Stimulated activated CD8-positive, alpha-beta memory T cell treated with anti-CD3 and anti-CD28 coated beads, Interleukin-4, amount 100 ng/mL, for 1 hour (primary cell): Measurements from ENCODE around the gene RIMS4.
A peak's percentile ranks its signal among the peaks of the same experiment; 100 is the strongest.
"Not testable (repeated sequence)": the region's sequence is repeated elsewhere in the genome, so short reads cannot be mapped to it uniquely, and the experiment has no call there.

Experiments
- DNase-seq, 2 donors: peaks; one replicate each; pipeline ENCODE4 v3.0.0-alpha.2; 2020; ENCODE audit warnings: low read depth in 2 of 2, low spot score in 1 of 2

The RIMS4 gene

GRCh38 chr20:44765701-44766347 lies 44.5 kb downstream of the RIMS4 start:
- no peak for DNase-seq

GRCh38 chr20:44765091-44765490 lies 45.3 kb downstream of the RIMS4 start:
- DNase-seq = no peak

DNA sequence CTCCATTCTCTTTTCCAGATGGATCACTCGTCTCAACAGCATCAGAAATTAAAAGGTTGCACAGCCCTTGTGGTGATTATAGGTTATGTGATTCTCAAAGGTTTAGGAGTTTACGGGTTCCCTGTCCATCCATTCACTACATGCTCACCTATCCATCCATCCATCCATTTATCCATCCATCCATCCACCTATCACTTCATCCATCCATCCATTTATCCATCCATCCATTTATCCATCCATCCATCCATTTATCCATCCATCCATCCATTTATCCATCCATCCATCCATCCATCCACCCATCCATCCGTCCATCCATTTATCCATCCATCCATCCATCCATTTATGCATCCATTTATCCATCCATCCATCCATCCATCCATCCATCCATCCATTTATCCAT lies 46.5 kb downstream of the RIMS4 start:
- DNase-seq = not testable (repeated sequence)

- DNase-seq = no peak
These were observed 47.7 kb downstream of the RIMS4 start for GRCh38 chr20:44762466-44763140.

DNA sequence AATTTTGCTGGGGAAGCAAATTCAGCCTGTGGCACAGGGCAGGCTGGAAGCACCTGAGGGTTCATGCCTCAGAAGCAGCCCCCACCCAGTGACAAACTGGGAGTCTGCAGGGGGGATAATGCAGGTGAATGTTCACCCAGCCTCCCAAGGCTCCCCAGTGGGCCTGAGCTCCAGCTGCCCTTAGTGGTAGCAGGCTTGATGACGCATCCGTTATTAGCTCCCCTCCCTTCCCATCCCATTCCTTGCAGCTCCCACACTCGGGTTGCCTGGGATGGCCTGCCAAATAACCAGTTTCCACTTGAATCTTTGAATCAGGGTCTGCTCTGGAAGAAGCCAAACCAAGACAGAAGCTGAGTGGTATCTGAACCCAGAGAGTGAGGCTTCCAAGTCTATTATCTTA lies 48.9 kb downstream of the RIMS4 start:
- no peak for DNase-seq

DNA sequence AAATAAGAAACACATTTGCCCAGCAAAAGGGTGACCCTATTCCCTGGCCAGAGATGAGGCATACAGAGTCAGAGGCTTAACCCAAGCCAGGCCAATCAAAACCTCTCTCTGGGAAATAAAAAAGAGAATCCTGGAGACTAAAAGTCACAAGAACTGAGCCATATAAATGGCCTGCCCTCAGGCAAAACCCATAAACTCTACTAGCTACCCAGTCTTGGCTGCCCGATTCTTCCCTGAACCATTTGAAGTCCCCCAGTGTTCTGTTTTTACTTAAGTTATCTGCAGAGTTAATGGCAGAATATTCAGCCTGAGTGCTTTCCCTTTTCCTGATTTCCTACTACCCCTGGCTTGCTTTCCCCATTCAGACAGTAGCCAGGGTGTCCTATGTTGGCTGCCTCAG lies 50.8 kb downstream of the RIMS4 start:
- no peak for DNase-seq

- DNase-seq = no peak
These were observed 51.9 kb downstream of the RIMS4 start for GRCh38 chr20:44758247-44759101.

DNA sequence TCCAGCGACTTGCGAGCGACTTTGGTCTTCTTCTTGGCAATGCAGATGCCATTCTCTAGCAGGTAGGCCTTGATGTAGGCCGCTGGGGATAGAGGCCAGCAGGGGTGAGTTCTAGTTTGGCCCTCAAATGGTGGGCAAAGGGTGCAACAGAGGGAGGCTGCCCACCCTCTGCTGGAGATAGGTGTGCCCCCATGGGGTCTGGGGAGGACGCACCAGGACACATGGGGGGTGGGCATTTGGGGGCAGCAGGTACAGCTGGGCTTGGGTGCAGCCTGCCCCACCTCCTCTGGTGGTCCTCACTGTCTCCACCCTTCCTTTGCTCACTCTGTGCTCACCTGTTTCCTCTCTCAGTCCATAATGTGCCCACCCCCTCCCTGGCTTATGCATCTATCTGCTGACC lies 53.4 kb downstream of the RIMS4 start:
- DNase-seq = no peak

DNA sequence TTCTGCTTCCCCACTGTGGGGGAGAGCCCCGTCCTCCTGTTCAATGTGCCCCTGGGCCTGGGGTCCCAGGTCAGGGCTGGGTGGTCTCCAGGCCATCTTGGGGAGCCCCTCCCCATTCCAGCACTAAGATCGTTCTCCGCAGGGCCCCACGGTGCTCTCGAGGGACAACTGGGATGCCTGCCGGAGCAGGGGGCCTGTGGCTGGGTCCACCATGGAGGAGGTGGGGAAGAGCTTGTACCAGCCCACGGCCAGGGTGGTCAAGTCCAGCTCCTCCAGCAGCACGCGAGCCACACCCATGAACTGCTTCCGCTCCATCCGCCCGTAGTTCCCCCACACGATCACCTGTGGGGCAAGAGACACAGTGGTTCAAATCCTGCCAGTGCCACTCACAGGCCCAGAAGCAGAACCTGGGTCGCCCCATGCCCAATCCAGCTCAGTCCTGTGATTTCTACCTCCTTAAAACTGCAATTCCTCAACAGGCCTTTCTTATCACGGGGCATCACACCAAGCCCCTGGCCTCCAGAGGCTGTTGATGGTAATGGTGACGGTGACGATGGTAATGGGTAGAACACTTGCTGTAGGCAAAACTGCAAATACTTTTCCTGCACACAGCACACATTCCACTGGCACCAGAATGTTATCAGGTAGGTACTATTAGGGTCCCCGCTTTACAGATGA lies 54.2 kb downstream of the RIMS4 start:
- DNase-seq = no peak

GRCh38 chr20:44754554-44754953 lies 55.8 kb downstream of the RIMS4 start:
- DNase-seq = no peak

DNA sequence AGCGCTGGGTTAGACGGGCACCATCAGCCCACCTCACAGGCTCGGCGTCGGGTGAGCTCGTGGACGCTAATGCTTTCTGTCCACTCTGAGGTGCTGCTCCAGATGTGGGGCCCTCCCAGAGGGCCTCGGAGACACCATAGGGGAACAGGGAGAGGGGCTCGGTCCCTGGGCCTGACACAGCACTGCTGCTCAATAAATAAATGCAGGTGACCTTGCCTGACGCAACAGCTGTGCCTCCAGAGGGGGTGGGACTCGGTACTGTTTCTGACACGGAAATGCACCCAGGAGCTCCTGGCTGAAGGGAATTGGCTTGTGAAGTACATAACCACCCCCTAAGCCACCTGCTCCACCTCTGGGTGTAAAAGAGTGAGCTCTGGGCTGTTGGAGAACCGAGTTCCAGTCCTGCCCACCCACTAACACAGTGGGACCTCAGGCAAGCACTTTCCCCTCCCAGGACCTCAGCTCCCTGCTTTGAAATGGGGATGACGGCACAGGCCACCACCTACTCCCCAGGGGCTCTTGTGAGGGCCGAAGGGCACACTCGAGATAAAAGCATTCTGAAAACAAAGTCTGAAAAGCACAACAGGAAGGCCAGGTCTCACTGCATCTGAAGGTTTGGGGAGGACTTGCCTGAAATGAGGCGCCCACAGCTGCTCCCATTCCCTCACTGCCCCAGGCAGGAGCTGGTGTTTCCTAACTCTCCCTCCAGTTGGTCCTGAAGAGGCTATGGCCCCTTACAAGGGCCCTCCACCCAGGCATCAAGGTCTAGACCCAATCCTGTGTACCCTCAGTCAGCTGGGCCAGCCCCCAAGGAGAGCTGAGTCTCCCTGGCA lies 58.0 kb downstream of the RIMS4 start:
- no peak for DNase-seq

DNA sequence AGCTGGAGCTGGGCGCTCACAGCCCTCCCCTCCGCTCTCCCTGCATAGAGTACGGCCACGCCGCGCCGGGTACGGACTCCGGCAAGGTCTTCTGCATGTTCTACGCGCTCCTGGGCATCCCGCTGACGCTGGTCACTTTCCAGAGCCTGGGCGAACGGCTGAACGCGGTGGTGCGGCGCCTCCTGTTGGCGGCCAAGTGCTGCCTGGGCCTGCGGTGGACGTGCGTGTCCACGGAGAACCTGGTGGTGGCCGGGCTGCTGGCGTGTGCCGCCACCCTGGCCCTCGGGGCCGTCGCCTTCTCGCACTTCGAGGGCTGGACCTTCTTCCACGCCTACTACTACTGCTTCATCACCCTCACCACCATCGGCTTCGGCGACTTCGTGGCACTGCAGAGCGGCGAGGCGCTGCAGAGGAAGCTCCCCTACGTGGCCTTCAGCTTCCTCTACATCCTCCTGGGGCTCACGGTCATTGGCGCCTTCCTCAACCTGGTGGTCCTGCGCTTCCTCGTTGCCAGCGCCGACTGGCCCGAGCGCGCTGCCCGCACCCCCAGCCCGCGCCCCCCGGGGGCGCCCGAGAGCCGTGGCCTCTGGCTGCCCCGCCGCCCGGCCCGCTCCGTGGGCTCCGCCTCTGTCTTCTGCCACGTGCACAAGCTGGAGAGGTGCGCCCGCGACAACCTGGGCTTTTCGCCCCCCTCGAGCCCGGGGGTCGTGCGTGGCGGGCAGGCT lies 60.1 kb downstream of the RIMS4 start:
- no peak for DNase-seq

GRCh38 chr20:44748005-44748370 lies 62.4 kb downstream of the RIMS4 start:
- DNase-seq = no peak

DNA sequence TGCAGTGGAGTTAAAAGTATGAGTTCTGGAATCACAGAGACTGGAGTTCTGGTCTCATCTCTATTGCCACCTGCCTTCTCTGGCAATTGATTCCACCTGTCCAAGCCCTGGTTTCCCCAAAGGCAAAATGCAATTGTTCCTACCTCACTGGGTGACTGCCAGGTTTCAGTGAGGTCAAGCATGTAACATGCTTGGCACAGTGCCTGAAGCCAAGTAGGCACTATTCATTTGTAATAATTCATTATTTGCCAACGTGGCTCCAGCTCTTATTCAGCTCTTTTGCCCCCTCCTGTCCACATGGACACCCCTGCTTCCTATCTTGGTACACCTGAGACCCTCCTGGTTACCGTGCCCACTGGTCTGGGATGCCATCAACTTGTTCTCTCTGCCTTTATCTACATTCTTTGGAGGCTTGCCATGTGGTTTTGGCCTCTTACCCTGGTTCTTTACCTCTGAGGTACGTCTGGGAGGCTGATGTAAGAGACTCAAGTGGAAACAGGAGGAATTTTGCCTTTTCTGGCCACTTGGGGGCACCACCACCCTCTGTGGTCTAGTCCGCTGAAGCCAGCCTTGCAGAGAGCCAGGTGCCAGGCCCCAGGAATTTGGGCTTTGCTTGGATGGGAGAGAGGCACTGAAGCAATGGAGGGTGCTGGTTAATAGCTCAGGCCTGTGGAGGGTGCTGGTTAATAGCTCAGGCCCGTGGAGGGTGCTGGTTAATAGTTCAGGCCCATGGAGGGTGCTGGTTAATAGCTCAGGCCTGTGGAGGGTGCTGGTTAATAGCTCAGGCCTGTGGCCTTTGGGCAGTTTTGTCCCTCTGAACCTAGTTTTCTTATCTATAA lies 63.0 kb downstream of the RIMS4 start:
- peak; percentile 7 to 17 for DNase-seq

DNA sequence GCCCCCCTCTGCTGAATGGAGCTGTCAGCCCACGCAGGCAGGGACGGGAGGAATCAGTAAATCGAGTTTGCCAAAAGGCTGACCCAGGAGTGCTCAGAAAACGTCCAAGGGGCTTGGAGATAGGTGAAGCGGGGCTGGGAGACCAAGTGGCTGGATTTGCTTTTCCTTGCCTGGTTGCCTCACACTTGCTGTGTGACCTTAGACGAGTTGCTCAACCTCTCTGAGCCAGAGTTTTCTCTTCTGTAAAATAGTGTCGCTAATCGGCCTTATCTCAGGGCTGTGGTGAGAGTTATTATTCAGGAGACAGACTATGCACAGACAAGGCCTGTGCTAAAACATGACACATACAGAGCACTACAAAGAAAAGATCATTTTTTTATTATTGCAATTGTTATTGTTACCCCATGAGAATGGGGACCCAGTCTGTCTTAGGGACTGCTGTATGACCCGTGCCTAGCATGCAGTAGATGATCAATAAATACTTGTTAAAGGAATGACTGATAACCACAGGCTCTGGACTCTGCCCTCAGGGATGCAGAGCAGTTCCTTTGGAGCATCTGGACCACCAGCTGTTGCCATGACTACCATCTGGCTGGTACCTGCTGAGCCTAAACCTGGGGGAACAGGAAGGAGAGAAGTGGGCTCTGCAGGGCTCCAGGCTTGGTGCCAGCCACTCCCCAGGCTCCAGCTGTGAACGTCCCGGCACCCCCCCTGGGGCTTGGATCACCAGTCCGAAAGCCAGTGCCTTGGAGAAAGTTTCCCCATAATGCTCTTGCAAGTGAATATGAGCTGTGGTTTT lies 63.8 kb downstream of the RIMS4 start:
- DNase-seq = no peak

GRCh38 chr20:44745598-44746366 lies 64.6 kb downstream of the RIMS4 start, which contains the start of gene KCNK15:
Gene KCNK15 (plus strand): TSS chr20:44745865. CDS start chr20:44745911, 46 bp downstream.
- DNase-seq = no peak

- DNase-seq = no peak
These were observed 65.2 kb downstream of the RIMS4 start for GRCh38 chr20:44745122-44745597.
